Measurements from ENCODE around the gene IFT43. TPM values are rescaled to one million over a fixed set of nuclear protein-coding genes. Genes with fewer than 3 reads are reported as not detected.

IFT43 gene
- total and polyA plus RNA-seq, 2 experiments from 2014 or later: 56.8 to 76.6 TPM

DNA sequence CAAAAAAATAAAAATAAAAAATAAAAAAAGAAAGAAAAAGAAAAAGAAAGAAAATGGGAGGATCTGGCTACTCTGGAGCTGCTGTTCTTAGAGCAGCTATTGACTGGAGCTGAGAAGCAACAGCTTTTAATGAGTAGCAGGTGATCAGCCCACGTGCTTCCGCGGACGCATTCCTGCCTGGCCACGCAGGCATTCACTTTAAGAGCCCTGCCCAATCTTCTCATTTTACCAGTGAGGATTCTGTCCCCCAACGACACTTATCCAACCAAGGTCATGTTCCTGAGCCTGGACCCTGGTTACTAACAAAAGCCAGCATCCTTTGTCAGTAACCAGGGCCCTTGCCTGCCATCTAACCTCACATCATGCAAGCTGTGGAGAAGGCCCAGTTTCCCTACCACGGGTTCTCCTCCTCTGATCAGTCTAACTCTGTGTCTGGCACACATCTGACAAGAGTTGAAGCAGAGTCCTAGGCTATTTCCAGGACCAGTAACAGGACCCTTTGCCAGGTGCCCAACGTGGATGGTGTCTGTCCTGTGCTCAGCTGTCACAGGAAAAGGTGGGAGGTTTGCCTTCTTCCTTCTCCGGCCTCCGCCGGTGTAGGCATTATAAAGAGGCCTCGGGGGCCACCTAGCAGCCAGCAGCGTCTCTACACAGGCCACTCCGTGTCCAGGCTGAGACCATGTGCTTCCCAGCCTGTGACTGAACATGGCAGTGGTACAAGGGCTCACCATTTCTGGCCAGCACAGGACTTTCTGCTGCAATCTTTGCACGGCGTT is 105.2 kb downstream of the IFT43 start:
- peak in 1 of 2 donors; percentile 28 for DNase-seq (ENCODE audit: low read depth in 1 of 2, low spot score in 1 of 2)
- Histone ChIP-seq H3K27ac (no peak overlapping the region), H3K36me3 (no peaks in the 10 kb centered on the region), H3K9me3 (ENCODE audit: low read depth) (no peaks in the 10 kb centered on the region), H3K4me3 (no peak overlapping the region), H3K27me3 (no peaks in the 10 kb centered on the region), H3K4me1 (ENCODE audit: low read depth) (no peaks in the 10 kb centered on the region)
- TF ChIP-seq, protein P1, sequence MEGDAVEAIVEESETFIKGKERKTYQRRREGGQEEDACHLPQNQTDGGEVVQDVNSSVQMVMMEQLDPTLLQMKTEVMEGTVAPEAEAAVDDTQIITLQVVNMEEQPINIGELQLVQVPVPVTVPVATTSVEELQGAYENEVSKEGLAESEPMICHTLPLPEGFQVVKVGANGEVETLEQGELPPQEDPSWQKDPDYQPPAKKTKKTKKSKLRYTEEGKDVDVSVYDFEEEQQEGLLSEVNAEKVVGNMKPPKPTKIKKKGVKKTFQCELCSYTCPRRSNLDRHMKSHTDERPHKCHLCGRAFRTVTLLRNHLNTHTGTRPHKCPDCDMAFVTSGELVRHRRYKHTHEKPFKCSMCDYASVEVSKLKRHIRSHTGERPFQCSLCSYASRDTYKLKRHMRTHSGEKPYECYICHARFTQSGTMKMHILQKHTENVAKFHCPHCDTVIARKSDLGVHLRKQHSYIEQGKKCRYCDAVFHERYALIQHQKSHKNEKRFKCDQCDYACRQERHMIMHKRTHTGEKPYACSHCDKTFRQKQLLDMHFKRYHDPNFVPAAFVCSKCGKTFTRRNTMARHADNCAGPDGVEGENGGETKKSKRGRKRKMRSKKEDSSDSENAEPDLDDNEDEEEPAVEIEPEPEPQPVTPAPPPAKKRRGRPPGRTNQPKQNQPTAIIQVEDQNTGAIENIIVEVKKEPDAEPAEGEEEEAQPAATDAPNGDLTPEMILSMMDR (IDR thresholded peaks at IDR 0.05; ENCODE audit: low read depth, low read length): peak; percentile 33

GRCh38 chr14:76093077-76093476 is 107.5 kb downstream of the IFT43 start:
- Histone ChIP-seq H3K36me3 (no peaks in the 10 kb centered on the region), H3K9me3 (ENCODE audit: low read depth) (no peaks in the 10 kb centered on the region), H3K27ac (no peak overlapping the region), H3K27me3 (no peaks in the 10 kb centered on the region), H3K4me1 (ENCODE audit: low read depth) (no peaks in the 10 kb centered on the region), H3K4me3 (no peak overlapping the region)
- no peak for DNase-seq (ENCODE audit: low read depth in 1 of 2, low spot score in 1 of 2)
- TF ChIP-seq, protein P1 (IDR thresholded peaks at IDR 0.05; ENCODE audit: low read depth, low read length): no peak

GRCh38 chr14:76096257-76096656 is 110.7 kb downstream of the IFT43 start:
- Histone ChIP-seq H3K9me3 (ENCODE audit: low read depth) (no peaks in the 10 kb centered on the region), H3K27me3 (no peaks in the 10 kb centered on the region), H3K27ac (no peak overlapping the region), H3K36me3 (no peaks in the 10 kb centered on the region), H3K4me1 (ENCODE audit: low read depth) (no peaks in the 10 kb centered on the region), H3K4me3 (no peak overlapping the region)
- TF ChIP-seq, protein P1 (IDR thresholded peaks at IDR 0.05; ENCODE audit: low read depth, low read length): no peak
- DNase-seq (ENCODE audit: low read depth in 1 of 2, low spot score in 1 of 2): no peak

DNA sequence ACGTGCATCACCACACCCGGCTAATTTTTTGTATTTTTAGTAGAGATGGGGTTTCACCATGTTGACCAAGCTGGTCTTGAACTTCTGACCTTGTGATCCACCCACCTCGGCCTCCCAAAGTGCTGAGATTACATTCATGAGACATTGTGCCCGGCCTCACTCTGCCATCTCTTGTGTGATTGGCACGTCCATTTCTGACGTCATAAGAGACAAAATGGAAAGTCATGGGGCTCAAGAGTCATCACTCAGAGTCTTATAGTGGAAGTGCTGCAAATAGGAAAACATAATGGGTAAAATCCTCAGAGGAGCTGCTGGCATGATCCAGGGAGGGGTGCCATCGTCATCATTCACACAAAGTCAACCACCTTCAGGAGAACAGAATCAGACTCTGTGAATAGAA is 112.0 kb downstream of the IFT43 start:
- H3K4me3 ChIP-seq: no peak overlapping the region
- TF ChIP-seq, protein P1 (IDR thresholded peaks at IDR 0.05; ENCODE audit: low read depth, low read length): no peak
- no peak overlapping the region for H3K27ac ChIP-seq
- H3K9me3 ChIP-seq (ENCODE audit: low read depth): no peaks in the 10 kb centered on the region
- no peaks in the 10 kb centered on the region for H3K27me3 ChIP-seq
- no peak for DNase-seq (ENCODE audit: low read depth in 1 of 2, low spot score in 1 of 2)
- H3K36me3 ChIP-seq: no peaks in the 10 kb centered on the region
- H3K4me1 ChIP-seq (ENCODE audit: low read depth): no peaks in the 10 kb centered on the region

DNA sequence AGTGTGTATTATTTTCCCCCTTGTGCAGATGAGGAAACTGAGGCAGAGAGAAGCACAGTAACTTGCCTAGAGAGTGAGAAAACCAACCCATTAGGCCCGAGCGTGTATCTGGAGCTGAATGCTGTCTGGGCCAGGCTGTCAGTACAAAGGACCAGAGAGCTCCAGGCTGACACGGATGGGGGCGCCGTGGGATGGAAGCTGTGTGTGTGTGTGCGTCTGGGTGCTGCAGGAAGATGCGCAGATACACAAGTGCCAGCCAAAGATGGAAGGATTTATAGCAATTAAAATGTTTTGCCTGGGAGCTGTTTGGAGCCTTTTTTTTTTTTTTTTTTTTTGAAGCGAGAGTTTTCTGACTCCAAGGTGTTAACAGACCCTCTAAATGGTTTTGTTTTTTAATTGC is 112.5 kb downstream of the IFT43 start:
- no peak overlapping the region for H3K27ac ChIP-seq
- H3K27me3 ChIP-seq: no peaks in the 10 kb centered on the region
- TF ChIP-seq, protein P1 (IDR thresholded peaks at IDR 0.05; ENCODE audit: low read depth, low read length): no peak
- no peak for DNase-seq (ENCODE audit: low read depth in 1 of 2, low spot score in 1 of 2)
- H3K4me3 ChIP-seq: no peak overlapping the region
- no peaks in the 10 kb centered on the region for H3K4me1 ChIP-seq (ENCODE audit: low read depth)
- H3K9me3 ChIP-seq (ENCODE audit: low read depth): no peaks in the 10 kb centered on the region
- no peaks in the 10 kb centered on the region for H3K36me3 ChIP-seq

Data from cardiac muscle cell (in vitro differentiated cells and primary cell).